Progenitor cell of endocrine pancreas (in vitro differentiated cells): Measurements from ENCODE around the gene FRZB. TPM values are rescaled to one million over a fixed set of nuclear protein-coding genes. Genes with fewer than 3 reads are reported as not detected.
A peak's percentile ranks its signal among the peaks of the same experiment; 100 is the strongest.

ENCODE experiments used
- DNase-seq: peaks from one replicate; pipeline ENCODE4 v3.0.0; 2021; ENCODE audit warnings: low spot score; ENCODE audit not compliant: unreplicated experiment
- H3K27ac Mint-ChIP-seq: 2 replicates; pipeline ENCODE4 v1.8.0; 2021; ENCODE audit warnings: mild to moderate bottlenecking, moderate library complexity, mixed read lengths
- H3K27me3 Mint-ChIP-seq: 2 replicates; pipeline ENCODE4 v1.8.0; 2021; ENCODE audit warnings: mixed read lengths
- H3K36me3 Mint-ChIP-seq: 2 replicates; pipeline ENCODE4 v1.8.0; 2022; ENCODE audit warnings: mixed read lengths; ENCODE audit not compliant: insufficient read depth
- H3K4me1 Mint-ChIP-seq: 2 replicates; pipeline ENCODE4 v1.8.0; 2021; ENCODE audit warnings: low read depth, mixed read lengths
- H3K4me3 Mint-ChIP-seq: 2 replicates; pipeline ENCODE4 v1.8.0; 2021; ENCODE audit warnings: low read depth, mild to moderate bottlenecking, moderate library complexity, mixed read lengths
- H3K9me3 Mint-ChIP-seq: 2 replicates; pipeline ENCODE4 v1.8.0; 2021; ENCODE audit warnings: low read depth, mixed read lengths
- total RNA-seq: library from RNA; stranded (reverse); gene quantifications from 2 replicates; pipeline ENCODE4 v1.2.1, GENCODE V29; 2021
- TF ChIP-seq, protein P1 (sequence below): fragments of 200-600 bp; sonication (generic); IDR thresholded peaks from one replicate; pipeline ENCODE4 v1.5.0; 2021; ENCODE audit warnings: antibody characterized with exemption, mild to moderate bottlenecking; ENCODE audit not compliant: unreplicated experiment

Gene FRZB
- total RNA-seq, 1 donor from 2014 or later, result 38.2 TPM

DNA sequence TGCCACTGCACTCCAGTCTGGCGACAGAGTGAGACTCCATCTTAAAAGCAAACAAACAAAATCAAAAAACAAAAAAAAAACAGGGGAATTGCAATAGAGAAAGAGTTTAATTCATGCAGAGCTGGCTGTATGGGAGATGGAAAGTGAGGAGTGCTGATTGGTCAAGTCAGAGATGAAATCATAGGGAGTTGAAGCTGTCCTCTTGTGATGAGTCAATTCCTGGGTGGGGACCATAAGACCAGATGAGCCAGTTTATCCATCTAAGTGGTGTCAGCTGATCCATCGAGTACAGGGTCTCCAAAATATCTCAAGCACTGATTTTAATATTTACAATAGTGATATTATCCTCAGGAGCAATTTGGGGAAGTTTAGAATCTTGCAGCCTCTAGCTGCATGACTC is 45.3 kb downstream of the FRZB start:
- Mint-ChIP-seq H3K9me3 (no peaks in the 10 kb centered on the region), H3K27me3 (no peaks in the 10 kb centered on the region), H3K4me1 (peaks cover 74% of the 10 kb centered on the region), H3K36me3 (no peaks in the 10 kb centered on the region), H3K27ac (no peak overlapping the region), H3K4me3 (no peak overlapping the region)
- DNase-seq, result no peak
- TF ChIP-seq, protein P1, sequence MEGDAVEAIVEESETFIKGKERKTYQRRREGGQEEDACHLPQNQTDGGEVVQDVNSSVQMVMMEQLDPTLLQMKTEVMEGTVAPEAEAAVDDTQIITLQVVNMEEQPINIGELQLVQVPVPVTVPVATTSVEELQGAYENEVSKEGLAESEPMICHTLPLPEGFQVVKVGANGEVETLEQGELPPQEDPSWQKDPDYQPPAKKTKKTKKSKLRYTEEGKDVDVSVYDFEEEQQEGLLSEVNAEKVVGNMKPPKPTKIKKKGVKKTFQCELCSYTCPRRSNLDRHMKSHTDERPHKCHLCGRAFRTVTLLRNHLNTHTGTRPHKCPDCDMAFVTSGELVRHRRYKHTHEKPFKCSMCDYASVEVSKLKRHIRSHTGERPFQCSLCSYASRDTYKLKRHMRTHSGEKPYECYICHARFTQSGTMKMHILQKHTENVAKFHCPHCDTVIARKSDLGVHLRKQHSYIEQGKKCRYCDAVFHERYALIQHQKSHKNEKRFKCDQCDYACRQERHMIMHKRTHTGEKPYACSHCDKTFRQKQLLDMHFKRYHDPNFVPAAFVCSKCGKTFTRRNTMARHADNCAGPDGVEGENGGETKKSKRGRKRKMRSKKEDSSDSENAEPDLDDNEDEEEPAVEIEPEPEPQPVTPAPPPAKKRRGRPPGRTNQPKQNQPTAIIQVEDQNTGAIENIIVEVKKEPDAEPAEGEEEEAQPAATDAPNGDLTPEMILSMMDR, result no peak

DNA sequence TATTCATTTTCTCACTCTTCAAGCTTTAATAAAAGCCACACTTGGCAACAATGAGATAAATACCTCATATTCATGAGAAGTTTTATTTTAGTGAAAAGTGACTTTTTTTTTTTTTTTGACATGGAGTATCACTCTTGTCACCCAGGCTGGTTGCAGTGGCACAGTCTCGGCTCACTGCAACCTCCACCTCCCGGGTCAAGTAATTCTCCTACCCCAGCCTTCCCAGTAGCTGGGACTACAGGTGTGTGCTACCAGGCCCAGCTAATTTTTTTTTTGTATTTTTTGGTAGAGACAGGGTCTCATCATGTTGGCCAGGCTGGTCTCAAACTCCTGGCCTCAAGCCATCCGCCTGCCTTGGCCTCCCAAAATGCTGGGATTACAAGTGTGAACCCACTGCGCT is 47.0 kb downstream of the FRZB start:
- TF ChIP-seq, protein P1, result no peak
- Mint-ChIP-seq H3K36me3 (no peaks in the 10 kb centered on the region), H3K4me3 (no peak overlapping the region), H3K9me3 (no peaks in the 10 kb centered on the region), H3K27me3 (no peaks in the 10 kb centered on the region), H3K27ac (no peak overlapping the region), H3K4me1 (peaks cover 59% of the 10 kb centered on the region)
- no peak for DNase-seq

DNA sequence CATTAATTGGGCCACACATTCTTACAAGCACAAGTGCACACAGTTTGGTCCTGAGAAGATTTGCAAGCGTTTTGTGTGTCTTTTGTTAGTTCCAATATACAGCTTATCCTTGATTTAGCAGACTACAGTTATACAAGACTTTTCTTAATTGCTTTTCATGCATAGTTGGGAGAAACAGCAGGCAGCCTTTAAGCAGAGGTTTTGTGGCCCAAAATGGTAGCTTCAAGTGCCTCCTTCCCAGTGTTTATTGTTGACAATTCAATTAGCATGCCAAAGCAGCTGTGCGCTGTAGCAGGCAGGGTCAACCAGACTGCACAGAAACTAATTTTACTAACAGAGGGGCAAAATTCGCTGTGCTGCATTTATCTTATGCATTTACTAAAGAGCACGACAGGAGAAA is 47.5 kb downstream of the FRZB start:
- TF ChIP-seq, protein P1, result no peak
- Mint-ChIP-seq H3K4me3 (no peak overlapping the region), H3K27me3 (no peaks in the 10 kb centered on the region), H3K9me3 (peaks cover 3% of the 10 kb centered on the region), H3K36me3 (no peaks in the 10 kb centered on the region), H3K27ac (peak overlapping the region; percentile 93), H3K4me1 (peaks cover 54% of the 10 kb centered on the region)
- no peak for DNase-seq

DNA sequence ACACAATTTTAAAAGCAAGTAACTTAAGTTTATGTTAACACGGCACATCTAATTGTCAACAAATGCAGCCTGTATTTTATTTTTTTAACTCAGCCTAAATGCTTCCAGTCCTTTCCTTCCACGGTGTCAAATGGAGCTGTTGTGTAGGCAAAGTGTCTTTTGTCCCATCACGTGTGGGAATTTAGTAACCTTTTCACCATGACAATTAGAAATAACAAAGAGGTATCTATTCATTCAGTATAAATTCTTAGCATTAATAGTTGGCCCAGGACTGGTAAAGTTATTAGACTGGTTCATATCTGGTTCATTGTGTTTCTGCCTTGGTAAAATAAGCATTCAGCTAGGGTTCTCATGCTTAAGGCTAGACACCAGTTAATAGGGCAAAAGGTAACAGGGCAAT is 47.9 kb downstream of the FRZB start:
- Mint-ChIP-seq H3K36me3 (no peaks in the 10 kb centered on the region), H3K4me1 (peaks cover 49% of the 10 kb centered on the region), H3K4me3 (no peak overlapping the region), H3K27me3 (no peaks in the 10 kb centered on the region), H3K9me3 (peaks cover 3% of the 10 kb centered on the region), H3K27ac (peak overlapping the region; percentile 93)
- no peak for DNase-seq
- TF ChIP-seq, protein P1, result no peak

DNA sequence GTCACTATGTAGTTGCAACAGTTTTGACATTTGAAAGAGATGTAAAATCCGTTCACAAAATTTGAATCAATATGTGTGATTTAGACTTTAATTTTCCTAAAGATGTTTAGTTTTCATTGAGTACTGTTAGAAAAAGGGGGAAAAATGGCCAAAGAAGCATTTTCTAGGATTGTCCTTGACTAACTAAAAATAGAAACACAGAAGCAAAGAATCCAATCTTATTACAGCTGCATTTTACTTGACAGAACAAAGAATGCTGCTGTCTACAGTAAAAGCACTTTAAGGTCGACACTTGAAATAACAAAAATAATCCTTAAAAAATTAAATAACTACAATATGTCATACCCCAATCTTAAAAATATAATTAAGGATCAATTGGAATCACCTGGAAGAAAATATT is 48.9 kb downstream of the FRZB start:
- TF ChIP-seq, protein P1, result no peak
- H3K27ac Mint-ChIP-seq, result peak overlapping the region; percentile 13
- H3K27me3 Mint-ChIP-seq, result no peaks in the 10 kb centered on the region
- no peak for DNase-seq
- no peaks in the 10 kb centered on the region for H3K36me3 Mint-ChIP-seq
- peaks cover 41% of the 10 kb centered on the region for H3K4me1 Mint-ChIP-seq
- H3K4me3 Mint-ChIP-seq, result no peak overlapping the region
- H3K9me3 Mint-ChIP-seq, result peaks cover 3% of the 10 kb centered on the region
